GM12801 (cell line): ENCODE results near the gene TKT.

Experiments used
- TF ChIP-seq, protein P1 (sequence below): IDR thresholded peaks from one replicate; pipeline ENCODE4 v1.5.1; 2011; ENCODE audit warnings: control low read depth; ENCODE audit not compliant: insufficient read length; ENCODE audit errors: extremely low read depth

TKT gene

GRCh38 chr3:53288214-53288613, 32.4 kb upstream of the TKT start:
- TF ChIP-seq, protein P1, sequence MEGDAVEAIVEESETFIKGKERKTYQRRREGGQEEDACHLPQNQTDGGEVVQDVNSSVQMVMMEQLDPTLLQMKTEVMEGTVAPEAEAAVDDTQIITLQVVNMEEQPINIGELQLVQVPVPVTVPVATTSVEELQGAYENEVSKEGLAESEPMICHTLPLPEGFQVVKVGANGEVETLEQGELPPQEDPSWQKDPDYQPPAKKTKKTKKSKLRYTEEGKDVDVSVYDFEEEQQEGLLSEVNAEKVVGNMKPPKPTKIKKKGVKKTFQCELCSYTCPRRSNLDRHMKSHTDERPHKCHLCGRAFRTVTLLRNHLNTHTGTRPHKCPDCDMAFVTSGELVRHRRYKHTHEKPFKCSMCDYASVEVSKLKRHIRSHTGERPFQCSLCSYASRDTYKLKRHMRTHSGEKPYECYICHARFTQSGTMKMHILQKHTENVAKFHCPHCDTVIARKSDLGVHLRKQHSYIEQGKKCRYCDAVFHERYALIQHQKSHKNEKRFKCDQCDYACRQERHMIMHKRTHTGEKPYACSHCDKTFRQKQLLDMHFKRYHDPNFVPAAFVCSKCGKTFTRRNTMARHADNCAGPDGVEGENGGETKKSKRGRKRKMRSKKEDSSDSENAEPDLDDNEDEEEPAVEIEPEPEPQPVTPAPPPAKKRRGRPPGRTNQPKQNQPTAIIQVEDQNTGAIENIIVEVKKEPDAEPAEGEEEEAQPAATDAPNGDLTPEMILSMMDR = no peak

- TF ChIP-seq, protein P1 = no peak
Measured at GRCh38 chr3:53287131-53287629, 31.4 kb upstream of the TKT start.

GRCh38 chr3:53286727-53287126, 30.9 kb upstream of the TKT start:
- TF ChIP-seq, protein P1 = no peak

- TF ChIP-seq, protein P1 = no peak
Measured at GRCh38 chr3:53282581-53282980, 26.8 kb upstream of the TKT start.

- TF ChIP-seq, protein P1 = no peak
Measured at GRCh38 chr3:53278667-53279066, 22.8 kb upstream of the TKT start.

GRCh38 chr3:53274938-53275605, 19.2 kb upstream of the TKT start:
- TF ChIP-seq, protein P1 = no peak

- TF ChIP-seq, protein P1 = no peak
Measured at GRCh38 chr3:53273146-53273670, 17.4 kb upstream of the TKT start.
